Activated T-cell treated with anti-CD3 and anti-CD28 coated beads, Interleukin-2, amount 50 U/mL, for 1 hour (primary cell): ENCODE data around the gene FNDC11.
"Not testable (repeated sequence)": the region's sequence is repeated elsewhere in the genome, so short reads cannot be mapped to it uniquely, and the experiment has no call there.

ENCODE experiments used
- DNase-seq: peaks from one replicate; pipeline ENCODE4 v3.0.0-alpha.2; 2020

The FNDC11 gene, protein sequence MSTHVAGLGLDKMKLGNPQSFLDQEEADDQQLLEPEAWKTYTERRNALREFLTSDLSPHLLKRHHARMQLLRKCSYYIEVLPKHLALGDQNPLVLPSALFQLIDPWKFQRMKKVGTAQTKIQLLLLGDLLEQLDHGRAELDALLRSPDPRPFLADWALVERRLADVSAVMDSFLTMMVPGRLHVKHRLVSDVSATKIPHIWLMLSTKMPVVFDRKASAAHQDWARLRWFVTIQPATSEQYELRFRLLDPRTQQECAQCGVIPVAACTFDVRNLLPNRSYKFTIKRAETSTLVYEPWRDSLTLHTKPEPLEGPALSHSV

DNA sequence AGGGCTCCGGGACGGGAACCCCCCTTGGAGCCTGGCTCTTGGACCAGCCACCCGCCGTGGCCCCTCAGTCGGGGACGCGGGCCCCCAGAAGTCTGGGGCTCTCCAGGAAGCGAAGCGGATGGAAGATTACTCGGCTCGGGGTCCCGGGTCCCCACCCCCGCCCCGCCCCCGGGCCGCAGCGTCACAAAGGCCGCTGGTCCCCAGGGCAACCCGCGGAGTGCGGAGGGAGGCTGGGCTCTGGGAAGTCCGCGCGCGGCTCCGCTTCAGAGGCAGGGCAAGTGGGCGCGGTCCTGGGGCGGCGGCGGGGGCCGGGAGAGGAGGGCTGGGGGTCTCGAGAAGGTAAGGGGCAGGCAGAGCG is at the start of gene FNDC11:
FNDC11 (plus strand) TSS at position 227 of the 358 bp plus-strand sequence. CDS start 1,505 bp downstream, outside the sequence.
- no peak for DNase-seq

DNA sequence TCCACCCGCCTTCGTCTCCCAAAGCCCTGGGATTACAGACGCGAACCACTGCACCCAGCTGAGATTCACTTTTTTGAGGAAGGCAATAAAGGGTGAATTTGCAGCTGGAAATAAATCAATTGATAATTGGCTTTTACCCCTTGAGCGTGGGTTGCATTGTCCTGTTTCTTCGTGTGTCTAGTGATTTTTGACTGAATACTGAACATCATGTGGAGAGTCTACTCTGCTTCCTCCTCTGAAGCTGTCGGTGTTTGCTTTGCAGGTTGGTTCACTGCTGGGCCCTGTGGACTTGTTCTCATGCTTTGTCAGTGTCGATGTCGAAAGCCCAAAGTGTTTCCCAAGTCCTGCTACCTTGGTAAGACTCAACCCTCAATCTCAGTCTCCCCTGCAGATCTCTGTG is 49.3 kb upstream of the FNDC11 start:
- DNase-seq = no peak

DNA sequence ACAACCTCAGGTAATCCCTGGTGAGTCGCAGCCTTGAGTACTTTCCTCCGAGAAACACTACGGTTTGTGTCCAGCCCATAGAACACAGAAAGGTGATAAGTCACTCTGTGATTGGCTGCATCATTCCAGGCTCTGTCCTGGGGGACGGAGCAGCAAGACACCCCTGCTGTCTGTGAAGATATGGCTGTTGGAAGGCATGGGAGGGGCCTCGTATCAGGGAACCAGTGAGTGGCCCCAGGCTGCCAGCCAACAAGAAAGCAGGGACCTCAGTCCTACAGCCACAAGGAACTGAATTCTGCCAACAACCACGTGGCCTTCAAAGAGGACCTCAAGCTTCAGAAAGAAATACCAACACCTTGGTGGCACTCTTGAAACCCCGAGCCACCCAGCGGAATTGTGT is 48.7 kb upstream of the FNDC11 start:
- DNase-seq = no peak

DNA sequence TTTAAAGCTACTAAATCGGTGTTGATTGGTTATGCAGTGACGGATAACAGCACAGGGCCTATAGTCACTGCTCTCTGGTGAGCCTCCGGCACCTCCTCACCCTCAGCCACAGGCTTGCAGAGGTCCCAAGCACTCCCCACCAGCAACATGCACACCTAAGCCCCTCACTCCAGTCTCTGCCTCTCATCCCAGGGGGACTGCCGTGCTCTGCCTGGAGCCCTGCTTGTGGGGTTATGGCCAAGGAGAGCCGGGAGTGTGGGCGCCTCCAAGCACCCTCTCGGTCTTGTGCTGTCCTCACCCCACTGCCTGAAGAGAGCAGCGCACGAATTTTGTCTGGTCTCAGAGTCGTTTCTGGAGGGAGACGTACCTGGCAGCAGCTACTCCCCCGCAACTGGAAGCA is 48.2 kb upstream of the FNDC11 start:
- DNase-seq = no peak

DNA sequence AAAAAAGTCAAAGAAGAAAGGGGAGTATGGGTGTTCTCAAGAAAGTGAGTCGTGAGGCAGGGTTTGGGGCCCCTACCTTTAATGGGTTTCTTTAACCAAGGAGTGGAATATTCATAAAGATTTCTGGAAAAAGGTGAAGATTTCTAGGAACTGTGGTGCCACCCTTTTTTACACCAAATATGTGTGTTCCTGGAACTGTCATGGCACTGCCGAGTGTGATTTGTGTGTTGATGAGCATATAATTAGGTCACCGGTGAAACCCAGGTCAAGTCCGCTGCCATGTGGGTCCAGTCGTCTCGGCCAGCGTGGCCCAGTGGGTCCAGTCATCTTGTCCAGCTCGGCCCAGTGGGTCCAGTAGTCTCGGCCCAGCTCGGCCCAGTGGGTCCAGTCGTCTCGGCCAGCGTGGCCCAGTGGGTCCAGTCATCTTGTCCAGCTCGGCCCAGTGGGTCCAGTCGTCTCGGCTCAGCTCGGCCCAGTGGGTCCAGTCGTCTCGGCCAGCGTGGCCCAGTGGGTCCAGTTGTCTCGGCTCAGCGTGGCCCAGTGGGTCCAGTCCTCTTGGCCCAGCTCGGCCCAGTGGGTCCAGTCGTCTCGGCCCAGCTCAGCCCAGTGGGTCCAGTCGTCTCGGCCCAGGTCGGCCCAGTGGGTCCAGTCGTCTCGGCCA is 46.7 kb upstream of the FNDC11 start:
- DNase-seq = no peak

DNA sequence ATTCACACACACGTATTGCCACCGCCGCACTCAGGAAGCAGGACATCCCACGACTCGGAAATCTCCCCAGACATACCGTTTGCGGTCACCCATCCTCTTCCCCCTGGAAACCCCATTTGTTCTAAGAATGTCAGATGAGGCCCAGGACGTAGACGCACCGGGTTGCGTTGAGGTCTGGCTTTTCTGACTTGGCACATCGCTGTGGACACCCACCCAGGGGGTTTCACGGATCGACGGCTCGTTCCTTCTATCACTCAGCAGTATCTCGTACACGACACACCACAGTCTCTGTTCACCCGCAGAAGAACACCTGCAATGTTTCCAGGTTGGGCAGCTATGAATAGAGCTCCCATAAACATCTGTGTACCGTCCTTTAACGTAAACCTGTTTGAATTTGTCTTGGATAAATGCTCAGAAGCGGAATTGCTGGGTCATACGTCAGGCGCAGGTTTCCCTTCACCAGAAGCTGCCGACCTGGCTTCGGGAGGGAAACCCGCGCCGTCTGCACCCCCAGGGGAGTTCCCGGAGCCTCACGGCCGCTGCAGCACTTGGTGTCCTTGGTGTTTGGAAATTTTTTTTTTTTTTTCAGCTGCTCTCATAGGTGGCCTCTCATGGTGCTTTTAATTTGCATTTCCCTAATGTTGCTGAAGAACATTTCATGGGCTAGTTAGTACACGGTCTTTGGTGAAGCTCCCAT is 45.7 kb upstream of the FNDC11 start:
- DNase-seq = no peak

DNA sequence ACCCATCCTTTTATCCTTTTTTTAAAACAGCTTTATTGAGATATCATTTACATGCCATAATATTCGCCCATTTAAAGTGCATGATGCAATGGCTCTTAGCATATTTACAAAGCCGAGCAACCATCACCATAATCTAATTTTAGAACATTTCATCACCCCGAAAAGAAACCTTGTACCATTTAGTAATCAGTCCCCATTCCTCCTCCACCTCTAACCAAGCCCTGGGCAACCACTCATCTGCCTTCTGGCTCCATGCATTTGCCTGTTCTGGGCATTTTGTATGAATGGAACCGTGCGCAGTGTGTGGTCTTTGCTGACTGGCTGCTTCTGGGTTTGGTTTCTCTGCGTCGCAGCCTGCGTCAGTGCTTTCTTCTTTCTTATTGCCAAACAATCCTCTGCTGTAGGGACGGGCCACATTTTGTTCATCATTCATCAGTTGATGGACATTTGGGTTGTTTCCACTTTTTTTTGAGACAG is 44.8 kb upstream of the FNDC11 start:
- no peak for DNase-seq

DNA sequence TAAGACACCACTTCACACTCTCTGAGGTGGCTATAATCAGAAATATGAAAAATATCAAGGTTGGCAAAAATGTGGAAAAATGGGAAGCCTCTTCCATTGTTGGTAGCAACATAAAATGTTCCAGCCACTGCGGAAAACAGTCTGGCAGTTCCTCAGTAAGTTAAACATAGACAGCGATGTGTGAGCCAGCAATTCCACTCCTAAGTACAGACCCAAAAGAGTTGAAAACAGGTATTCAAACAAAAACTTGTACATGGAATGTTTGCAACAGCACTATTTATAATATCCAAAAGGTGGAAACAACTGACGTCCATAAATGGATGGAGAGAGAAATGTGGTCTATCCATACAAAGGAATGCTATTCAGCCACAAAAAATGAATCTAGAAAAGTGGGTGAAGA is 40.8 kb upstream of the FNDC11 start:
- no peak for DNase-seq

DNA sequence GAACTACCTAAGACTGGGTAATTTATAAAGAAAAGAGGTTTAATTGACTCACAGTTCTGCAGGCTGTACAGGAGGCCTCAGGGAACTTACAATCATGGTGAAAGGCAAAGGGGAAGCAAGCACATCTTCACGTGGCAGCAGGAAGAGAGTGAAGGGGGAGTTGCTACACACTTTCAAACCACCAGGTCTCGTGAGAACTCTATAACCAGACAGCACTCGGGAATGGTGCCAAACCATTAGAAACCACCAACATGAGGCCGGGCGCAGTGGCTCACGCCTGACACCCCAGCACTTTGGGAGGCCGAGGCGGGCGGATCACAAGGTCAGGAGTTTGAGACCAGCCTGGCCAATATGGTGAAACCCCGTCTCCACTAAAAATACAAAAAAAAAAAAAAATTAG is 39.4 kb upstream of the FNDC11 start:
- not testable (repeated sequence) for DNase-seq

DNA sequence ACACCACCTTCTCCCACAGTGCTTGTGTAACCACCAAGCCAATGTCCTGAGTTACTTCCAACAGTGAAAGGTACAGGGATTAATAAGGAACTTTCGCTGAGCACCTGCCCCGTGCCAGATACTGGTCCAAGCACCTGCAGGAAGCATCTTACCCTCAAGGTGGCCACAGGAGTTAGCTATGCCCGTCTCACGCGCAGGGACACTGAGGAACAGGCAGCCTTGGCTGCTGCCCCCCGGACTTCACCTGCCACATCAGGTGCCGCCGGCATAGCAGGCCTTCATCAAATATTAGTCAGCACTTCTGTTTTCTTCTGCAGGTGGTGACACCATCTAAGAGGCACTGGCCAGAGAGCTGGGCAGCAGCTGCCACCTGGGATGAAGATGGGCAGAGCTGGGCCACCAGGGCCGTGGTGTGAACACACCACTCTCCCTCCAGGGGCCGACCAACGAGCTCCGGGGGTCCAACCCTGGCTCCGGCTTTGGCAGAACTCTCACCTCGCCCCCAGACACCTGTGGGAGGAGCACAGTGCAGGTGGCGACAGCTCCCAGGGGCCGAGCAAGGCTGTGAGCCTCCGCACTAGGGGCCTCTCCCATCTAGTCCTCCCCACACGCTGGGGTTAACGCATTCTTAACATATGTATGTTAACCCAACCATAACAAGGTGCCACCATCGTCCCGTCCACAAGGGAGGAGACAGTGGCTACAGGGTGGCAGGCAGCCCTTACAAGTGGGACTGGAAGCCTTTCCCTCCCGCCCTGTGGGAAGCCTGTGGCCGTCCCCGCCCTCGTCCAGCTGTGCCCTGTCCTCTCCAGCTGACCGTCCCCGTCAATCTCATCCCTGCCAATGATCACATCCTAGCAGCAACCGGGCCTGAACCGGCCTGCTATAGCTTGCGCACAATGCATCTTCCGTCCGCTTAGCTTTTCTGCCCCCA is 36.3 kb upstream of the FNDC11 start:
- DNase-seq = no peak

DNA sequence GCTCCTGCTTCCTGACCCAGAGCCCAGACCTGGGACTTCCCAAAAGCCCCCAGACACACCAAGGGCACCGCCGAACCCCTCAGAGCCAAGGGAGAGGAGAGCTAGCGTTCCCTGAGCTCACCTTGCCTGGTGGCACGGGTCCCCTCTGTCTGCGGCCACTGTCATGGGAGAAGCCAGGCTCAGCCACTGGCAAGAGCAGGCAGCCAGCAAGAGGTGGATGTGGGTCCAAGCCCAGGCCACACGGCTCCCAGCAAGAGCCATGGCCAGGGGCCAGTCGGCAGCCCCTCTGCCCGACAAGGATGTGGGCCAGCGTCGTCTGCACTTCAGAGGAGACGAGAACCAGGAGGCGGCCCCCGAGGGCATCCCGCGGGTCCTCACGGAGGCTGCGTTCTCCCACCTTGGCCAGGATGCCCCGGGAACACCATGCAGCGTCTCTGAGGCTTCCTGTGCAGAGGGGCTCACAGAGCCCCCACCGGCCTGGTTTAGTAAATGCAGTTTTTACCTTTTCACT is 35.6 kb upstream of the FNDC11 start:
- DNase-seq = no peak

DNA sequence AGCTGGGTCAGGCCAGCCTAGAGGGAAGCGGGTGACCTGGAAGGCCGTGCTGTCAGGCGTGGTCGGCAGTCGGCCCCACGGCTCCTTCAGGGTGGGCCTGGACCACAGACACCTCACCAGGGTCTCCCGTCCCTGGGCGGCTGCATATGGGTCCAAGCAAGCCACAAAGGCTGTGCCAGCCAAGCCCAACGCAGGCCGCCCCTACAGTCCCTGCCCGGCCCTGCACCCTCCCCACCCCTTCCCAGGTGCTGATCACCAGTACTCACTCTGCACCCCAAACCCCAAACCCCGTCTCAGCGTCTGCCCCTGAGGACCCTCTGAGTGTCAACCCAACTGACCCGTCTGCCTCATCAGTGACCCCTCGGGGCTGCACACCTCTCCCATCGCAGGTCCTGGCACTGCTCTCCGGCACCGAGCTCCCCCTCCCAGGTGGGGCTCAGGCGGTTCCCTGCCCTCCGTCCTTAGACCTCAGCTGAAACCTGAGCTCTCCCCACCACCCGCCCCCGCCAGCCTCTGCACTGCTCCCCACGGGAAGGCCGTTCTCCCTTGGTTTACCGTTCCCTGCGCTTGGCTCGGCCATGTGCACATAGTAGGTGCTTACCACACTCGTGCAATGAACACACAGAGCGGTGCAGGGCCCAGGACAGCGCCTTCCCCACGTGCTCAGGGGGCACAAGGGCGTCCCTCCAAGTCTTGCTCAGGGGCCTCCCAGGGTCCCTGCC is 34.9 kb upstream of the FNDC11 start:
- no peak for DNase-seq

DNA sequence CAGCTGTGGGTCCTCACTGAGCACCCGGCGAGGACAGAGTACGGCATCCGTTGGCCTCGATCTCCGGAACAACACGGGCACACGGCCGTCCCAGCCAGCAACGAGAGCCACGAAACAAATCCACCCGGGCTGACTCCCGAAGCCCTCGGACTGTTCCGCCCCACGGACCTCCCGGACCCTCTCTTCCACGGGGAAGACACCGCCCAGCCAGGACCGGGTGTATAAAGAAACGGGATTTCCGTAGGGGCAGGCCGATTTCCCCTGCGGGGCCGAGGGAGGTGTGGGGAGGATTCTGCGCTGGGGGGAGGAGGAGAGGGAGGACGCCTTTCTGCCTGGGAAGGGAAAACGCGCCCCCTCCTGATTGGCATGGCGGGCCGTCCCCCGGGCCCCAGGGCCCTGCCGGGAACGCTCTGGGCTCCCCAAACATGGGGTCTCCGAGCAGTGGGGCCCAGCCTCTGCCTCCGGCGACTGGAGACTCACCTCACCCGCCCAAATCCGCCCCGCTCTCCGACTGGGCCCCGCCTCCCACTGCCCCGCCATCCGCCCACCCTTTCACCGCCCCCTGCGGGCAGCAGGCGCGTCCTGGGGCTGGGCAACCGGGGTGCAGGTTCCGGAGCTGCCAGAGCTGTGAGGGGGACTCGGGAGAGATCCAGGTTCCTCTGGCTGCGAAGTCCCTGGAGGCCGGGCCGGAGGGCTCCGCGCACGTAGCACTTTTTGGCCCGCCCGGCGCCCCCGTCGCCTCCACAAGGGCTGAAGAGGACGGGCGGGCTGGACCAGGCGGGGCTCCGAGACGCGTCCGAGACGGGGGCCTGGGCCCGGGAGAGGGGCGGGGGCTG is 34.1 kb upstream of the FNDC11 start:
- DNase-seq = no peak

DNA sequence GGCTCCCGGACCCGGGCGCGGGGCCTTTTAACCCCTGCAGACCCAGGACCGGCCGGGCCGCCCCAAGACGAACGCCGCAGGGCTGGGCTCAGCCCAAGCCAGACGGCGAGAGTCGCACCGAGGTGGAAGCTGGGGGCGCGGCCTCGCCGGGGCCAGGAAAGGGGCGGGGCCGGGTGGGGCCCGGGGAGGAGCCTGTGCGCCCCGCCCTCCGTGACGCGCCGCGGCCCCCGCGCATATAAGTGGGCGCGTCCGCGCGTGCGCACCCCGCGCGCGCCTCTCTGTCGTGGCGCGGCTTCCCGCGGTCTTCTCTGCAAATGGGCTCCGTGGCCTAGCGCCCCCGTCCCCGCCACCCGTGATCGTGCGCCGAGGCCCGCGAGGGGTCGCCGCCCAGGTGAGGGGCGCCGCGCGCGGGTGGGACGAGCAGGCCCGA is 33.4 kb upstream of the FNDC11 start, which contains the start of gene PPDPF:
PPDPF (plus strand) TSS at position 262 of the 430 bp plus-strand sequence. CDS start 544 bp downstream, outside the sequence.
- DNase-seq = peak; percentile 91

DNA sequence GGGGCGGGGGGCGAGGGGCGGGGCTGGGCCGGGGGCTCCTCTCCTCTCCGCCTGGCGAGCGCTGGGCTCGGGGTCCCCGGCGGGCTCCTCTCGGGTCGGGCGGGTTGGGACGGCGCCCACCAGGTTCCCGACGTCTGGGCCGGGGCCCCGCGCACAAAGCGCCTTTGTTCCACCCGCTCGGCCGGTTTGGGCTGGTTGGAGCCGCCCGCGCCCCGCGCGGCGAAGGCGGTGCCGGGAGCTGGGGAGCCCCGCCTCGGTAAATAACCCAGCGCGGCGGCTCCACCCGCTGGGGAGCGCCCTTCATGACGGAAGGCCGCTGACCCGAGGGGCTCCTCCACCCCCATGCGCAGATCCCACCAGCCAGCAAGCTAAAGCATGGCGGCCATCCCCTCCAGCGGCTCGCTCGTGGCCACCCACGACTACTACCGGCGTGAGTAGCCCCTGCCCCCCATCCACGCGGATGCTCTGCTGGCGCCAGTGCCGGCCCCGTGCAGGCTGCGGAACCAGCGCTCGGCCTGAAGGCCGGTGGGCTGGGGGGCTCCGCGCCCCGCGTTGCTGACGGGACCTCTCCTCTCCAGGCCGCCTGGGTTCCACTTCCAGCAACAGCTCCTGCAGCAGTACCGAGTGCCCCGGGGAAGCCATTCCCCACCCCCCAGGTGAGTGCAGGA is 32.9 kb upstream of the FNDC11 start:
- peak; percentile 75 for DNase-seq

DNA sequence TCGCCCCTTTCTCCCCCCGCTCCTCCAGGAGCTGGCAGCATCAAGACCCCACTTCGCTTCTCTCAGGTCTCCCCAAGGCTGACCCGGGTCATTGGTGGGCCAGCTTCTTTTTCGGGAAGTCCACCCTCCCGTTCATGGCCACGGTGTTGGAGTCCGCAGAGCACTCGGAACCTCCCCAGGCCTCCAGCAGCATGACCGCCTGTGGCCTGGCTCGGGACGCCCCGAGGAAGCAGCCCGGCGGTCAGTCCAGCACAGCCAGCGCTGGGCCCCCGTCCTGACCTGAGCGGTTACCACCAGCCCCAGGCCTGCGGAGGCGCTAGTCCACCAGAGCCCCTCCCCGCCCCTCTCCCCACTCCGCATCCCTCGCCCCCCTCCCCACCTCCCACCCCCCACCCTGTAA is 32.4 kb upstream of the FNDC11 start:
- no peak for DNase-seq

DNA sequence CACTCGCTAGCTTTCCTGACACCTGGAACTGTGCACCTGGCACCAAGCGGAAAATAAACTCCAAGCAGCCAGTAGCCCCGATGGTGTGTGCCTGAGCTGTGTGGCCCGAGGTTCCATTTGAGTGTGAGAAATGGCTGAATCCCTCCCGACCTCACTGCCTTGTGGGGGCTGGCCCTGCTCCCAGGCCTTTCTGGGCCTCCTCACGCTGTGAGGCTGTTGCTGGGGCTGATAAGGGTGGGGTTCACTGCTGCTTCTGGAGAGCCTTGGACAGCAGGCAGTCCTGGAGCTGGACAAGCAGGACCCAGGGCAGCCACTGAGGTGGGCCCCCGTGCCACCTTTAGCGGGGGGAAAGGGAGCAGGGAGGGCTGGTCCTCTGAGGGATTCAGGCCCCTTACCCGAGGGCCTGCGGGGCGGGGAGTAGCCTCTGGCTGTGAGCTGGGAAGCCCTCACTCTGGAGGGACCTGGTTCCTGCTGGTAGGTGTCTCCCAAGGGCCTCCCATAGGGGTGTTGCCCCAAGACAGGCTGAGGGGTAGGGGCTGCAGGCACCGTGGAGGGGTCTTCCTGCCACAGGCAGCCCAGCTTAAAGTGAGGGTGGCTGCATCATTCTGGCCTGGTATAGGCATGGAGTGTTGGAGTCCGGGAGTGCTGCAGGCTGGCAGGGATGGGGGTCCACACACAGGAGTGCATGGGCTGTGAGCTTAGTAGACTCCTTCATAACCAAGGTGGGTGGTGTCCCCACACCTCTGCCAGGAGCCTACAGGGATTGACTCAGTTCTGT is 31.7 kb upstream of the FNDC11 start:
- DNase-seq = no peak

DNA sequence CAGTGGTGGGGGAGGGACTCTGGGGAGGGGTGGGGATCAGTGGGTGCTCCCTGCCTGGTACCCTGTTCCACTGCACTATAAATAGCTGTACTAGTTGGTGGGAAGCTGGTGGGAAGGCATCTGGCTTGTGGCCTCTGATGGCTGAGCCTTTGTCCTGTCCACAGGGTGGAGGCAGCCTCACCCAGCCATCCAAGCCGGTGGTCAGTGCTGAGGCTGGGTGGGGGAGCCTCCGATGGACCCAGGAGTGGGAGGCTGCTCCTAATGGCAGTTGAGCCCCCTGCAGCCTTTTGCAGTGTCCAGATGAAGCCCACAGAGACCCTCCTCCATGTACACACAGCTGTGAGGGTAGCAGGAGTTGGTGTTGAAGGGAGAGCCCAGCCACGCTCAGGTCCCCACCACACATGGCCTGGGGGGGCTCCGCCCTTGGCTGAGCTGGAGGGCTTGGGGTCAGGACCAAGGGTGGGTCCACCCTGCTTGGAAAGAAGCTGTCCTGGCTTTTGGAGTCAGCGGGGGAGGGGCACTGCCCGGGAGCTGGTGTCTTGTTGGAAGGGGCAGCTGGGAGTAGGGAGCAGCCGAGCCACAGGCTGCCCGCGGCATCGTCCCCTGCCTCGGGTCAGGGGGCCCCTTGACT is 30.9 kb upstream of the FNDC11 start:
- DNase-seq = no peak

DNA sequence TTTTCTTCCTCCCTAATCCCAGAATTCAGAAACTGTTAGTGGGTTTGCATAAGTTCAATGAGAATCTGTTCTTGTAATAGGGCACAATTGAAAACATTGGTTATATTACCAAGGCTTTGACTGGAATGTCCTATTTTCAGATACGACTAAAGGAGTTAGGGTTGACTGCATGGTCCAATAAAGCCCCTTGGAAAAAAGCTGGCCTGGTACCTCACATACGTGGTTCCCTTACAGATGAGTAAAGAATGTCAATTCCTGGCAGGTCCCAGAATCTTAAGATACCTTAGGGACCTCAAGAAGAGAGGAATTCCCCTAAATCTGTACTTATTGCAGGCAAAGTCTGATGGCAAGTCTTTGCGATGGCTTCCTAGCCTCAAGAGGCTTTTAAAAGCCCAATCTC is 28.8 kb upstream of the FNDC11 start:
- DNase-seq = no peak
